ENCODE data around the gene HYOU1. TPM values are rescaled to one million over a fixed set of nuclear protein-coding genes. Genes with fewer than 3 reads are reported as not detected.

HYOU1 gene
- total RNA-seq, 1 experiment from 2014 or later, result 398 TPM

DNA sequence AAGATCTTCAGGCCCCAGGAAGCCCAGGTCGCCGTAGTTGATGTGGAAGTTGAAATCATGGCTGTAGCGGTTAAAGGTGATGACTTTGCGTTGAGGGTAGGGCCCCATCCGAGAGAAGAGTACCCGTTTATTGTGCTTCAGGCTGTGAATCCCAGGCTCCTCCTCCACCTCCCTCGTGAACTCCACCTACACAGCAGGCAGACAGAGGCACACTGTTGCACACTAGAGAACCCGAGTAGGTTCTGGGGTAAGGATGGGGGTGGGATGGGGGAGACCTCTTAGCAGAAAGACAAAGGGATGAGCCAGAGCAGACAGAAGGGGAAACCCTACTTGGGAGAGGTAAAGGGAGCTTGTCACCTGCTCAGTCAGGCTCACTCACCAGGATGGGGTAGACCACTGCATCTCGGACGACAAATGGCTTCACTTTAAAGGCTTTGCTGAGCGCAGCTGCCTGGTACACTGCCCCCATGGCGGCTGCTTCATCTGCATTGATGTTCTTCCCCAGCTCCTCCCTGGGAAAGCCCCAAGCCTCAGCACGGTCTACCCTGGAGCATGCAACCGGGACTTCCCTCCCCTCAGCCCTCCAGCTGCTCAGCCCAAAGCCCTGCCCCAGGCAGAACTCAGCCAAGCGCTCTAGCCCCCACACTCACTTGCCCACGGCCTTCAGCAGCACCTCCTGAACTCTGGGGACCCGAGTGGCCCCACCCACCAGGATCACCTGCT lies 5.4 kb downstream of the HYOU1 start:
- H3K4me3 Mint-ChIP-seq (ENCODE audit: unreplicated experiment), result no peak overlapping the region
- peaks cover 87% of the 10 kb centered on the region for H3K36me3 Mint-ChIP-seq (ENCODE audit: insufficient read depth, unreplicated experiment)
- no peak for DNase-seq (ENCODE audit: unreplicated experiment)
- TF ChIP-seq, protein P1, sequence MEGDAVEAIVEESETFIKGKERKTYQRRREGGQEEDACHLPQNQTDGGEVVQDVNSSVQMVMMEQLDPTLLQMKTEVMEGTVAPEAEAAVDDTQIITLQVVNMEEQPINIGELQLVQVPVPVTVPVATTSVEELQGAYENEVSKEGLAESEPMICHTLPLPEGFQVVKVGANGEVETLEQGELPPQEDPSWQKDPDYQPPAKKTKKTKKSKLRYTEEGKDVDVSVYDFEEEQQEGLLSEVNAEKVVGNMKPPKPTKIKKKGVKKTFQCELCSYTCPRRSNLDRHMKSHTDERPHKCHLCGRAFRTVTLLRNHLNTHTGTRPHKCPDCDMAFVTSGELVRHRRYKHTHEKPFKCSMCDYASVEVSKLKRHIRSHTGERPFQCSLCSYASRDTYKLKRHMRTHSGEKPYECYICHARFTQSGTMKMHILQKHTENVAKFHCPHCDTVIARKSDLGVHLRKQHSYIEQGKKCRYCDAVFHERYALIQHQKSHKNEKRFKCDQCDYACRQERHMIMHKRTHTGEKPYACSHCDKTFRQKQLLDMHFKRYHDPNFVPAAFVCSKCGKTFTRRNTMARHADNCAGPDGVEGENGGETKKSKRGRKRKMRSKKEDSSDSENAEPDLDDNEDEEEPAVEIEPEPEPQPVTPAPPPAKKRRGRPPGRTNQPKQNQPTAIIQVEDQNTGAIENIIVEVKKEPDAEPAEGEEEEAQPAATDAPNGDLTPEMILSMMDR (IDR thresholded peaks at IDR 0.05; ENCODE audit: unreplicated experiment), result no peak
- intact Hi-C loops (cut with micrococcal nuclease), result no loop called here
- peaks cover 19% of the 10 kb centered on the region for H3K4me1 Mint-ChIP-seq (ENCODE audit: insufficient read depth, unreplicated experiment)
- H3K9me3 Mint-ChIP-seq (ENCODE audit: unreplicated experiment), result no peaks in the 10 kb centered on the region
- CTCF ChIA-PET, result no interaction called here
- no peaks in the 10 kb centered on the region for H3K27me3 Mint-ChIP-seq (ENCODE audit: insufficient read depth, unreplicated experiment)
- no TSS peak for BruUV-seq (replicated peaks)
- POLR2A ChIA-PET, result interaction anchor here (0.7 kb wide), 3 partner anchors 33 to 826 kb away, joined by 3 to 4 read pairs (median 3); partner anchors contain the start of genes HMBS and TRAPPC4
- no peak overlapping the region for H3K27ac Mint-ChIP-seq (ENCODE audit: low read depth, unreplicated experiment)

DNA sequence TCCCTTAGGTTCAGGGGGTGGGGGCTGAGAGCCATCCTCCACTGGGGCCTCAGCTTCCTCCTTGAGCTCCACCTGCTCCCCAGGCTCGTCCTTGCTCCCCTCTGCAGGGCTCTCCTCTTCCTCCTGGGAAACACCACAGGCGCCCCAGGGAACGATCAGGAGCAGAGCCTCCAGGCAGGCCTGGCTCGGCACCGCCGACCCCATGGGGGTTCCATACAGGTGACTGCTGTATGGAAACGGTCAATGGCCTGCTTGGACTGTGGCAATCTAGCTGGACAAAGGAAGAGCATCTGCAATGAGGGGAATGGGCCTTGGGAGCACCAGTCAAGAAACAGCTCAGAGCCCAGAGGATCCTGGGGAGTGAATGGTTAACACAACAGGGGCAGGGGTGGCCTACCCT lies 7.9 kb downstream of the HYOU1 start:
- POLR2A ChIA-PET, result no interaction called here
- intact Hi-C loops (cut with micrococcal nuclease), result no loop called here
- Mint-ChIP-seq H3K27me3 (ENCODE audit: insufficient read depth, unreplicated experiment) (no peaks in the 10 kb centered on the region), H3K4me3 (ENCODE audit: unreplicated experiment) (no peak overlapping the region), H3K9me3 (ENCODE audit: unreplicated experiment) (no peaks in the 10 kb centered on the region), H3K27ac (ENCODE audit: low read depth, unreplicated experiment) (no peak overlapping the region), H3K4me1 (ENCODE audit: insufficient read depth, unreplicated experiment) (peaks cover 11% of the 10 kb centered on the region), H3K36me3 (ENCODE audit: insufficient read depth, unreplicated experiment) (peaks cover 94% of the 10 kb centered on the region)
- no peak for DNase-seq (ENCODE audit: unreplicated experiment)
- TF ChIP-seq, protein P1 (IDR thresholded peaks at IDR 0.05; ENCODE audit: unreplicated experiment), result no peak
- CTCF ChIA-PET, result interaction anchor here (0.7 to 0.9 kb wide), 2 partner anchors 35 to 148 kb away, joined by 4 read pairs; no protein-coding TSS in a partner anchor
- BruUV-seq (replicated peaks), result no TSS peak

GRCh38 chr11:119048644-119049043 lies 8.4 kb downstream of the HYOU1 start:
- BruUV-seq (replicated peaks), result no TSS peak
- Mint-ChIP-seq H3K27me3 (ENCODE audit: insufficient read depth, unreplicated experiment) (no peaks in the 10 kb centered on the region), H3K27ac (ENCODE audit: low read depth, unreplicated experiment) (no peak overlapping the region), H3K4me1 (ENCODE audit: insufficient read depth, unreplicated experiment) (peaks cover 7% of the 10 kb centered on the region), H3K4me3 (ENCODE audit: unreplicated experiment) (no peak overlapping the region), H3K9me3 (ENCODE audit: unreplicated experiment) (no peaks in the 10 kb centered on the region), H3K36me3 (ENCODE audit: insufficient read depth, unreplicated experiment) (peaks cover 94% of the 10 kb centered on the region)
- ChIA-PET CTCF (interaction anchor here (0.7 to 1.7 kb wide), 3 partner anchors 14 to 148 kb away, joined by 4 to 6 read pairs (median 4); no protein-coding TSS in a partner anchor), POLR2A (interaction anchor here (0.5 kb wide), 1 partner anchor 257 kb away, joined by 3 read pairs; no protein-coding TSS in a partner anchor)
- TF ChIP-seq, protein P1 (IDR thresholded peaks at IDR 0.05; ENCODE audit: unreplicated experiment), result no peak
- intact Hi-C loops (cut with micrococcal nuclease), result no loop called here
- DNase-seq (ENCODE audit: unreplicated experiment), result no peak

GRCh38 chr11:119047205-119047604 lies 9.8 kb downstream of the HYOU1 start:
- Mint-ChIP-seq H3K27me3 (ENCODE audit: insufficient read depth, unreplicated experiment) (no peaks in the 10 kb centered on the region), H3K9me3 (ENCODE audit: unreplicated experiment) (no peaks in the 10 kb centered on the region), H3K4me3 (ENCODE audit: unreplicated experiment) (no peak overlapping the region), H3K27ac (ENCODE audit: low read depth, unreplicated experiment) (no peak overlapping the region), H3K4me1 (ENCODE audit: insufficient read depth, unreplicated experiment) (no peaks in the 10 kb centered on the region), H3K36me3 (ENCODE audit: insufficient read depth, unreplicated experiment) (peaks cover 81% of the 10 kb centered on the region)
- TF ChIP-seq, protein P1 (IDR thresholded peaks at IDR 0.05; ENCODE audit: unreplicated experiment), result no peak
- ChIA-PET CTCF (interaction anchor here (1.5 to 1.7 kb wide), 2 partner anchors 9 to 13 kb away, joined by 4 to 6 read pairs; no protein-coding TSS in a partner anchor), POLR2A (interaction anchor here (1.5 kb wide), 1 partner anchor 10 kb away, joined by 5 read pairs; the partner anchor contains the start of gene HYOU1)
- BruUV-seq (replicated peaks), result no TSS peak
- intact Hi-C loops (cut with micrococcal nuclease), result no loop called here
- no peak for DNase-seq (ENCODE audit: unreplicated experiment)
